ENCODE results near the gene FUT2.

The FUT2 gene

DNA sequence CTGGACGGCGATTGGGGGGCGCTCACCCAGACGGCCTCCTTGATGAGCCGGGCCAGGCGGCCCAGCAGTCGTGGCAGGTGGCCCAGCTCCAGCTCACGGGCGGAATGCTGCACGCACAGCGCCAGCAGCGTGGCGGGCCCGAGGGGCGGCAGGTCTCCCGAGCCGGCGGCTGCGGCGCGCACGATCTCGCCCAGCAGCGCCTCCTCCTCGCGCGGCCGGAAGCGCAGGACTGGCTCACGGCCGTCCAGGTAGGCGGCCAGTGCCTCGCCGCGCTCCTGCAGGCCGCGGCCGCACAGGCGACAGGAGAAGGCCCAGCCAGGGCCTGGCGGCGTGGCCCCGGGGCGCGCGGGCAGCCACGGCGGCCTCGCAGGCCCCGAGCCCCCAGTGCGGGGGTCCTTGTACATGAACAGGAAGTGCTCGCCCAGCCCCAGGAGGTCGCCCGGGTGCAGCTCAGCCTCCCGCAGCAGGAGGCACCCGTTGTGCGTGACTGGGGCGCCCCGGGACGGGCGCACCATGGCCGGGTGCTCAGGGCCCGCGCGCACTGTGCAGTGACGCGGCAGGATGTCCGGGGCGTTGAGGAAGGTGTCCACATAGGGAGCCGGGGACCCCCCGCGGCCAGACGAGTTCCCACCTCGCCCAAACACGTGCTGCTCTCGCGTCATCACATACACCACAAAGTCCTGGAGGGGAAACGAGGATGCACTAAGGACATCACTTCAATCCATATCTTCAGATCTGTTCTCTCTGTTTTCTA, 33.3 kb downstream of the FUT2 start:
- no peaks in the 10 kb centered on the region for H3K9me2 ChIP-seq (replicated peaks; ENCODE audit: insufficient read depth, low read length)
- no peaks in the 10 kb centered on the region for H3K79me2 ChIP-seq (ENCODE audit: insufficient read depth, low read length)
- H3K9me3 ChIP-seq (ENCODE audit: insufficient read depth, low read length) = no peaks in the 10 kb centered on the region
- H4K20me1 ChIP-seq (ENCODE audit: low read depth, low read length) = no peaks in the 10 kb centered on the region
- no peak overlapping the region for H3K27ac ChIP-seq (ENCODE audit: low read depth, low read length)
- no peak overlapping the region for H2AFZ ChIP-seq (ENCODE audit: low read depth, low read length, severe bottlenecking)
- H3K4me2 ChIP-seq (ENCODE audit: low read depth, low read length, poor library complexity, severe bottlenecking) = no peak overlapping the region
- H3K9ac ChIP-seq (ENCODE audit: low read length) = no peak overlapping the region
- H3K27me3 ChIP-seq (ENCODE audit: low read length) = no peaks in the 10 kb centered on the region
- peaks cover 5% of the 10 kb centered on the region; the same call in 1 of the 2 replicates for H3F3A ChIP-seq (ENCODE audit: insufficient read depth)
- H3K36me3 ChIP-seq (ENCODE audit: low read length) = no peaks in the 10 kb centered on the region
- TF ChIP-seq, protein P1, sequence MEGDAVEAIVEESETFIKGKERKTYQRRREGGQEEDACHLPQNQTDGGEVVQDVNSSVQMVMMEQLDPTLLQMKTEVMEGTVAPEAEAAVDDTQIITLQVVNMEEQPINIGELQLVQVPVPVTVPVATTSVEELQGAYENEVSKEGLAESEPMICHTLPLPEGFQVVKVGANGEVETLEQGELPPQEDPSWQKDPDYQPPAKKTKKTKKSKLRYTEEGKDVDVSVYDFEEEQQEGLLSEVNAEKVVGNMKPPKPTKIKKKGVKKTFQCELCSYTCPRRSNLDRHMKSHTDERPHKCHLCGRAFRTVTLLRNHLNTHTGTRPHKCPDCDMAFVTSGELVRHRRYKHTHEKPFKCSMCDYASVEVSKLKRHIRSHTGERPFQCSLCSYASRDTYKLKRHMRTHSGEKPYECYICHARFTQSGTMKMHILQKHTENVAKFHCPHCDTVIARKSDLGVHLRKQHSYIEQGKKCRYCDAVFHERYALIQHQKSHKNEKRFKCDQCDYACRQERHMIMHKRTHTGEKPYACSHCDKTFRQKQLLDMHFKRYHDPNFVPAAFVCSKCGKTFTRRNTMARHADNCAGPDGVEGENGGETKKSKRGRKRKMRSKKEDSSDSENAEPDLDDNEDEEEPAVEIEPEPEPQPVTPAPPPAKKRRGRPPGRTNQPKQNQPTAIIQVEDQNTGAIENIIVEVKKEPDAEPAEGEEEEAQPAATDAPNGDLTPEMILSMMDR (IDR thresholded peaks at IDR 0.05; ENCODE audit: insufficient read depth, low read length, poor library complexity, severe bottlenecking) = no peak
- TF ChIP-seq EZH2phosphoT487 (conservative IDR thresholded peaks at IDR 0.05; ENCODE audit: low read length) = no peak
- H3K4me3 ChIP-seq (ENCODE audit: insufficient read depth, low read length, poor library complexity, severe bottlenecking) = no peak overlapping the region

DNA sequence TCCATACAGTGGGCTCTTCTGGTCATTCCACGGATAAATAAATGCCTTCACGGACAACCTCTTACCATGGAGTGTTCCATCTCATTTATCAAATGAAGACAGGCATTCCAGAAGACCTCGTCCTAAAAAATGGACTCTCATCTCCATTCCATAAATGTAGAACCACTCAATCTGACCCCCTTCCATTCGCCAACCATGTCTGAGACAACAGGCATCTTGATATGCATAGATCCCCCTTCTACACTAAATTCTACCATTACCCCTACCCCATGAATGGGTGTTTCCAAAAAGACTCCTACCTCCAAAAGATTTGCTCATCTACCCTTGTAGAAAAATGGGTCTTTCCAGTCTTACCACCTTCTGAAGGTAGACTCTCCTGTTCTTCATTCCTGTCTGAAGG, 35.7 kb downstream of the FUT2 start:
- H3K9me3 ChIP-seq (ENCODE audit: insufficient read depth, low read length) = no peaks in the 10 kb centered on the region
- H3K36me3 ChIP-seq (ENCODE audit: low read length) = no peaks in the 10 kb centered on the region
- H3K27ac ChIP-seq (ENCODE audit: low read depth, low read length) = no peak overlapping the region
- H4K20me1 ChIP-seq (ENCODE audit: low read depth, low read length) = no peaks in the 10 kb centered on the region
- no peak overlapping the region for H3K9ac ChIP-seq (ENCODE audit: low read length)
- TF ChIP-seq, protein P1 (IDR thresholded peaks at IDR 0.05; ENCODE audit: insufficient read depth, low read length, poor library complexity, severe bottlenecking) = no peak
- TF ChIP-seq EZH2phosphoT487 (conservative IDR thresholded peaks at IDR 0.05; ENCODE audit: low read length) = no peak
- H3K27me3 ChIP-seq (ENCODE audit: low read length) = no peaks in the 10 kb centered on the region
- no peaks in the 10 kb centered on the region for H3K79me2 ChIP-seq (ENCODE audit: insufficient read depth, low read length)
- no peaks in the 10 kb centered on the region for H3K9me2 ChIP-seq (replicated peaks; ENCODE audit: insufficient read depth, low read length)
- H3K4me3 ChIP-seq (ENCODE audit: insufficient read depth, low read length, poor library complexity, severe bottlenecking) = no peak overlapping the region
- H3K4me2 ChIP-seq (ENCODE audit: low read depth, low read length, poor library complexity, severe bottlenecking) = no peak overlapping the region
- no peak overlapping the region for H2AFZ ChIP-seq (ENCODE audit: low read depth, low read length, severe bottlenecking)
- H3F3A ChIP-seq (ENCODE audit: insufficient read depth) = no peaks in the 10 kb centered on the region

DNA sequence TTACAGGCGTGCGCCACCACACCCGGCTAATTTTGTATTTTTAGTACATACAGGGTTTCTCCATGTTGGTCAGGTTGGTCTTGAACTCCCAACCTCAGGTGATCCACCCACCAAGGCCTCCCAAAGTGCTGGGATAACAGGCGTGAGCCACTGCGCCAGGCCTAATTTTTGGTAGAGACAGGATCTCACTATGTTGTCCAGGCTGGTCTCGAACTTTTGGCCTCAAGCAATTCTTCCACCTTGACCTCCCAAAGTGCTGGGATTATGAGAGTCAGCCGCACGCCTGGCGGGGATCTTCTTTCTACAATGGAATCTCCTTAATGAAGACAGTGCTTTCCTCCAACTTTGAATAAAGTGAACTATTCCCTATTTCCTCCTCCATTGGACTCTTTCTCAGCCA, 38.9 kb downstream of the FUT2 start:
- H3K4me3 ChIP-seq (ENCODE audit: insufficient read depth, low read length, poor library complexity, severe bottlenecking) = no peak overlapping the region
- H3K27ac ChIP-seq (ENCODE audit: low read depth, low read length) = no peak overlapping the region
- no peak overlapping the region for H3K9ac ChIP-seq (ENCODE audit: low read length)
- no peaks in the 10 kb centered on the region for H4K20me1 ChIP-seq (ENCODE audit: low read depth, low read length)
- TF ChIP-seq, protein P1 (IDR thresholded peaks at IDR 0.05; ENCODE audit: insufficient read depth, low read length, poor library complexity, severe bottlenecking) = no peak
- no peak for TF ChIP-seq EZH2phosphoT487 (conservative IDR thresholded peaks at IDR 0.05; ENCODE audit: low read length)
- no peak overlapping the region for H2AFZ ChIP-seq (ENCODE audit: low read depth, low read length, severe bottlenecking)
- no peaks in the 10 kb centered on the region for H3F3A ChIP-seq (ENCODE audit: insufficient read depth)
- H3K36me3 ChIP-seq (ENCODE audit: low read length) = no peaks in the 10 kb centered on the region
- no peaks in the 10 kb centered on the region for H3K27me3 ChIP-seq (ENCODE audit: low read length)
- H3K79me2 ChIP-seq (ENCODE audit: insufficient read depth, low read length) = no peaks in the 10 kb centered on the region
- H3K9me2 ChIP-seq (replicated peaks; ENCODE audit: insufficient read depth, low read length) = no peaks in the 10 kb centered on the region
- H3K4me2 ChIP-seq (ENCODE audit: low read depth, low read length, poor library complexity, severe bottlenecking) = no peak overlapping the region
- H3K9me3 ChIP-seq (ENCODE audit: insufficient read depth, low read length) = no peaks in the 10 kb centered on the region
